Stimulated activated naive B cell treated with anti-CD40 and anti-IgM and Interleukin-4, amounts not matched to agents 10 μg/mL and 1 μg/mL and 100 μg/mL, for 72 hours (primary cell): ENCODE measurements around the gene HS6ST2.

Experiments used
- ATAC-seq, 2 donors: fragments of 150-1000 bp; cut with Tn5 transposase; replicated peaks; 2 replicates each; pipeline ENCODE4 v1.10.0; 2021; ENCODE audit warnings: moderate library complexity in 1 of 2
- DNase-seq: peaks from one replicate; pipeline ENCODE4 v3.0.0; 2021
- H3K27ac Mint-ChIP-seq: one replicate; pipeline ENCODE4 v1.8.0; 2022; ENCODE audit warnings: mild to moderate bottlenecking, mixed read lengths
- H3K27me3 Mint-ChIP-seq, 2 donors: one replicate each; pipeline ENCODE4 v1.8.0; 2022; ENCODE audit warnings: mixed read lengths in 2 of 2
- H3K36me3 Mint-ChIP-seq, 2 donors: one replicate each; pipeline ENCODE4 v1.8.0; 2022; ENCODE audit warnings: mixed read lengths in 2 of 2, mild to moderate bottlenecking in 1 of 2
- H3K4me1 Mint-ChIP-seq, 2 donors: one replicate each; pipeline ENCODE4 v1.8.0; 2022; ENCODE audit warnings: mixed read lengths in 2 of 2, mild to moderate bottlenecking in 1 of 2
- H3K4me3 Mint-ChIP-seq, 2 donors: one replicate each; pipeline ENCODE4 v1.8.0; 2022; ENCODE audit warnings: mild to moderate bottlenecking in 2 of 2, mixed read lengths in 2 of 2, moderate library complexity in 1 of 2
- H3K9me3 Mint-ChIP-seq, 2 donors: one replicate each; pipeline ENCODE4 v1.8.0; 2022; ENCODE audit warnings: mixed read lengths in 2 of 2, mild to moderate bottlenecking in 1 of 2

Gene HS6ST2

GRCh38 chrX:132848296-132848970 is 110.0 kb downstream of the HS6ST2 start:
- Mint-ChIP-seq H3K4me3 (no peak overlapping the region), H3K27me3 (no peaks in the 10 kb centered on the region), H3K9me3 (no peaks in the 10 kb centered on the region), H3K27ac (no peak overlapping the region), H3K4me1 (no peaks in the 10 kb centered on the region), H3K36me3 (no peaks in the 10 kb centered on the region)
- ATAC-seq (no peak), DNase-seq (no peak)

DNA sequence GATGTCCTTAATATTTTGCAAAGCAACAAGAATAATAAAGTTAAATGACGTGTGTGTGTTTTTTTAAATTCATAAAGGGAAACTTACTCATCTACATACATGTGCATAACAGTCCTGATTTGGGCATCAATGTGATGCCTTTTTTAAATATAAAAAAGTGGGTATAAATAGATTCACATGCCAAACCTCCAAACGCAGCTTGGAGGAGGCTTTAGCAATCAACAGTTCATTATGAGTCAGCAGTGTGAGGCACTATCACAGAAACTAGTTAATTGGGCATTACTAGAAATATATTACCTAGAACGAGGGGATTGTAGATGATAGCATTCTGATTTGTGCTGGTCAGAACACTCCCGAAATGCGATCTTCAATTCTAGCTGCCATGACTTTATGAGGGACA is 115.1 kb downstream of the HS6ST2 start:
- Mint-ChIP-seq H3K36me3 (no peaks in the 10 kb centered on the region), H3K4me3 (no peak overlapping the region), H3K4me1 (no peaks in the 10 kb centered on the region), H3K27me3 (peaks cover 0 to 4% of the 10 kb centered on the region in 2 donors), H3K9me3 (no peaks in the 10 kb centered on the region), H3K27ac (no peak overlapping the region)
- ATAC-seq = no peak
- no peak for DNase-seq

DNA sequence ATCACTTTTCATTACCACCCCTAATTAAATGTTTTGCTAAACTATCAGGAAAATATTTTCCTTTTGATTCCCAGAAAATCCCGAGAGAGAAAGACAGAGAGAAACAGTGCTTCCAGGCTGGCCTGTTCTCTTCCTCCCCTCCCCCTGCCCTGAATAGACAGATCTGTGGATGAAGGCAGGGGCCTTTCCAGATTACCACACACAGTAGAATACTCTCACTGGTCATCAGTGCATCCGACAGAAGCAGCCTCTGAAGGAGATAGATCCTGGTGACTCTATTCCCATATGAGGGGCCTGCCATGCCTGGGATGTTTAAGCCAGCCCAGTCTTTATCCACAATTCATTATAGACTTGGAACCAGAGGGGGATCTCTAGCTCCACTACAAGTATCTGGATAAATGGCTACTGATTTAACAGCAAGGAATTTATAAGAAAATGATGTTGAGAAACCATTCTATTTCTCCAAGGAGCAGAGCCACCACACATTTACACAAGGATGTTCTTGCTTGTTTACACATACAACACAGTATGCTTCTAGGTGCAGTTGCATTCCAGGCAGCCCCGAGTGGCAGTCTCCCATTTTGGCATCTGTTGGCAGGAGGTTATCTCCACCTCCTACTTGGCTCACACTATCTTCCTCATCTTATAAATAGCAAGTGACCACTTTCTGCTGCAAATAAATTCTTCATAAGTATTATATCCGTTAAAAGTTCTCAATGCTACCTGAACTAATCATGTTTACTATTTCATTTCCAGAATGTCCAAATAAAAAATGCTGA is 115.8 kb downstream of the HS6ST2 start:
- no peak overlapping the region for H3K27ac Mint-ChIP-seq
- no peak for DNase-seq
- H3K9me3 Mint-ChIP-seq = no peaks in the 10 kb centered on the region

GRCh38 chrX:132837967-132838366 is 120.5 kb downstream of the HS6ST2 start:
- DNase-seq = no peak
- no peaks in the 10 kb centered on the region for H3K4me1 Mint-ChIP-seq
- no peaks in the 10 kb centered on the region for H3K9me3 Mint-ChIP-seq
- H3K27me3 Mint-ChIP-seq = peaks cover 0 to 17% of the 10 kb centered on the region in 2 donors
- ATAC-seq = no peak
- no peak overlapping the region for H3K27ac Mint-ChIP-seq
- H3K4me3 Mint-ChIP-seq = no peak overlapping the region
- H3K36me3 Mint-ChIP-seq = no peaks in the 10 kb centered on the region

More for the DNA sequence above, 115.8 kb downstream of the HS6ST2 start:
- peaks cover 0 to 4% of the 10 kb centered on the region in 2 donors for H3K27me3 Mint-ChIP-seq
- ATAC-seq = no peak
- no peak overlapping the region for H3K4me3 Mint-ChIP-seq
- no peaks in the 10 kb centered on the region for H3K36me3 Mint-ChIP-seq
- no peaks in the 10 kb centered on the region for H3K4me1 Mint-ChIP-seq

DNA sequence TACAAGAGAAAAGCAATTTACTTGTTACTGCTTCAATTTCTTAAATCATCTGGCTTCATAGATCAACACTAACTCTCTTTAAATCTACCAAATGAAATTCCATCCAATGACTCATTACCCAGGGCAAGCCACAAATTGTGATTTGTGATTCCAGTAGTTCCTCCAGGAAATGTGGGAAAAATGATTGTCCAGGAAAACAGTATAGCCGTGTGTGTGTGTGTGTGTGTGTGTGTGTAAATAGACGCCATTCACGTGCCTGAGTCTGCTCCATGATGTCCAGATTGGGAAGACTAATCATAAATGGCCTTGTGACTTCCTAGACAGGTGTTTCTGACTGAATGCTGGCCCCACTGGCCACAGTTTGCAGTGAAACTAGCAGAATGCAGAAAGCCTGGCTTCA is 121.3 kb downstream of the HS6ST2 start:
- H3K27me3 Mint-ChIP-seq = peaks cover 0 to 17% of the 10 kb centered on the region in 2 donors
- no peaks in the 10 kb centered on the region for H3K4me1 Mint-ChIP-seq
- no peak overlapping the region for H3K27ac Mint-ChIP-seq
- no peaks in the 10 kb centered on the region for H3K36me3 Mint-ChIP-seq
- H3K4me3 Mint-ChIP-seq = no peak overlapping the region
- ATAC-seq (no peak), DNase-seq (no peak)
- no peaks in the 10 kb centered on the region for H3K9me3 Mint-ChIP-seq

DNA sequence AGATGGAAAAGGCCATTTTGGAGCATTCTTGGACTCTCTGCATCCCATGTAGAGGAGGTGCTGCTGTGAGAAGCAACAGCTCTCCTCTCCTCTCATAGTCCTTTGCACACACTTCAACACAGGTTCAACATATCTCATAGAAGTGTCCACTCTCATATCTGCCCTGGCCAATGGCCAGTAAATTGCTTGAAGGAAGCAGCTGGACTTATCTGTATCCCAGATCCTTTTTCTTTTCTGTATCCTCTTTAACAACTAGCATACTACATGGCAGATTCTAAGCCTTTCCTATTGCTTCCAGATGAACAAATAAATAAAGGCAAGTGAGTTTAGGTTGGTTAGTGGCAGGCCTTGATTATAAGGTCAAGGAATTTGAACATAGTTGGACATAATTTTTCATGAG is 122.0 kb downstream of the HS6ST2 start:
- no peak for ATAC-seq
- H3K27me3 Mint-ChIP-seq = peaks cover 0 to 17% of the 10 kb centered on the region in 2 donors
- H3K27ac Mint-ChIP-seq = no peak overlapping the region
- no peak for DNase-seq
- H3K9me3 Mint-ChIP-seq = no peaks in the 10 kb centered on the region
- H3K36me3 Mint-ChIP-seq = no peaks in the 10 kb centered on the region
- no peak overlapping the region for H3K4me3 Mint-ChIP-seq
- no peaks in the 10 kb centered on the region for H3K4me1 Mint-ChIP-seq

DNA sequence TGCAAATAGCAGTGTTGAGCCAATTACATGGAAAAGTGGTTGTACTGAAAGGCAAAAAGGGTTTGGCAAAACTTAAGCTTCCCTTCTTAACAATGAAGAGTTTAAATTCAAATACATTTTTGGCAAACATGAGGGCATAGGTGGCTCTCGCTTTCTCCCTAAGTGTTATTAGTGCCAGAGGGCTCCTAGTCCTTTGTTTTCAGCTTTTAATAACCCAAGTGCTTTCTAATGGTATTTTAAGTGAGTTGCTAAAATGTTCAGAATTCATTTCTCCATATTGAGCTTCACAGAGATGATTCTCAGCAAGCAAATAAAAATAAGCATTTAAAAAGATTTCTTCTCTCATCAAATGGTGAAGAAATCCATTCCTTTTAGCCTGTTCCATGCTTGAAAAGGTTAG is 123.7 kb downstream of the HS6ST2 start:
- peaks cover 0 to 13% of the 10 kb centered on the region in 2 donors for H3K27me3 Mint-ChIP-seq
- no peaks in the 10 kb centered on the region for H3K36me3 Mint-ChIP-seq
- DNase-seq (no peak), ATAC-seq (no peak)
- no peaks in the 10 kb centered on the region for H3K4me1 Mint-ChIP-seq
- H3K4me3 Mint-ChIP-seq = no peak overlapping the region
- no peaks in the 10 kb centered on the region for H3K9me3 Mint-ChIP-seq
- no peak overlapping the region for H3K27ac Mint-ChIP-seq

- no peaks in the 10 kb centered on the region for H3K9me3 Mint-ChIP-seq
- H3K4me3 Mint-ChIP-seq = no peak overlapping the region
- H3K36me3 Mint-ChIP-seq = no peaks in the 10 kb centered on the region
- H3K27me3 Mint-ChIP-seq = peaks cover 0 to 13% of the 10 kb centered on the region in 2 donors
- no peak for ATAC-seq
- H3K4me1 Mint-ChIP-seq = no peaks in the 10 kb centered on the region
- no peak for DNase-seq
- H3K27ac Mint-ChIP-seq = no peak overlapping the region
Measured at GRCh38 chrX:132834109-132834508, 124.3 kb downstream of the HS6ST2 start.

GRCh38 chrX:132833373-132833772 is 125.1 kb downstream of the HS6ST2 start:
- Mint-ChIP-seq H3K9me3 (no peaks in the 10 kb centered on the region), H3K27me3 (peaks cover 0 to 13% of the 10 kb centered on the region in 2 donors), H3K4me3 (no peak overlapping the region), H3K27ac (no peak overlapping the region), H3K36me3 (no peaks in the 10 kb centered on the region), H3K4me1 (no peaks in the 10 kb centered on the region)
- DNase-seq (no peak), ATAC-seq (no peak)

GRCh38 chrX:132831336-132831973 is 127.0 kb downstream of the HS6ST2 start:
- no peak for DNase-seq
- no peaks in the 10 kb centered on the region for H3K9me3 Mint-ChIP-seq
- ATAC-seq = no peak
- no peaks in the 10 kb centered on the region for H3K4me1 Mint-ChIP-seq
- H3K27ac Mint-ChIP-seq = no peak overlapping the region
- H3K27me3 Mint-ChIP-seq = peaks cover 0 to 6% of the 10 kb centered on the region in 2 donors
- no peaks in the 10 kb centered on the region for H3K36me3 Mint-ChIP-seq
- no peak overlapping the region for H3K4me3 Mint-ChIP-seq

DNA sequence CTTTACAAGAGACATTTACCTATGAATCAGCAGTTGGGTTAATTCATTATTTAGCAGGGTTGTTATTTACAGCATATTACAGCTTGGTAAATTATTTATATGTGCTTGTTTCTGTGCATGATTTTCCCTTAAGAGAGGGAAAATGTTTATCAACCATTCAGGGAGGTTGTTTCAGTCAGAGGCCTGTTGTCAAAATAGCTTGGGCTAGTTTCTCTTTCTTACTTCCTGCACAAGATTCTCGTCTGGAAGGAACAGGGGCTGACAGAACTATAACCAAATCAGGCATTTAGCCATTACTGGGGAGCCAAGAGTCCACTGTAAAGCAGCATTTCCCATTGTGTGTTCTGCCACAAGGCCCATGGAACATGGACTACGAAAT is 135.8 kb downstream of the HS6ST2 start:
- no peaks in the 10 kb centered on the region for H3K4me1 Mint-ChIP-seq
- H3K27ac Mint-ChIP-seq = no peak overlapping the region
- no peaks in the 10 kb centered on the region for H3K27me3 Mint-ChIP-seq
- ATAC-seq (no peak), DNase-seq (no peak)
- H3K9me3 Mint-ChIP-seq = no peaks in the 10 kb centered on the region
- no peaks in the 10 kb centered on the region for H3K36me3 Mint-ChIP-seq
- H3K4me3 Mint-ChIP-seq = no peak overlapping the region

DNA sequence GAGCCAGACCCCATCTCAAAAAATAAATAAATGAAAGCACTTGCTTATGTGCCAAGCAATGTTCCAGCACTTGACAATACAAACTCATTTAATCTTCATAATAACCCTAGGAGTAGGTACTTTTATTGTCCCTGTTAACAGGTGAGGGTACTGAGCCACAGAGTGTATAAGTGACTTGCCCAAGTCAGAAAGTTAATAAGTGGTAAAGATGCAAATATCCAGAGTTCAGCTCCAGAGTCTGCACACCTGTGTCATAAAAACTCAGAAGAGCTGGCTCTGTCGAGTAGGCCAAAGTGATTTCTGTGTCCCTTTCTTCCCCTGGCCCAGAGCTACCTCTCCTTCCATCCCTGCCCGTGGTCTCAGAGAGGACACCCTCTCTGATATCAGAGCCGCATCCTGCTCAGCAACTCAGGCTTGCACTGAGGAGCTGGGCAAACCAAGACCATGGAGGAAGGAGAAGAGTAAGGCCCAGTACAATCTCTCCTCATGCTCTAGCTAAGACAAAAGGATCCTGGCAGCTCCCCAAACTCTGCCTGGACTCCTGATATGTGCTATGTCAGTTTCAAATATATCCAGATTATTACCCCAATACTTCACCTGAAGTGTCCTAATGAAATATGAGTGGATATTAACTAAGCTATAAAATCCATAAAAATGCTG is 136.3 kb downstream of the HS6ST2 start:
- ATAC-seq = no peak
- H3K4me1 Mint-ChIP-seq = no peaks in the 10 kb centered on the region
- H3K9me3 Mint-ChIP-seq = no peaks in the 10 kb centered on the region

DNA sequence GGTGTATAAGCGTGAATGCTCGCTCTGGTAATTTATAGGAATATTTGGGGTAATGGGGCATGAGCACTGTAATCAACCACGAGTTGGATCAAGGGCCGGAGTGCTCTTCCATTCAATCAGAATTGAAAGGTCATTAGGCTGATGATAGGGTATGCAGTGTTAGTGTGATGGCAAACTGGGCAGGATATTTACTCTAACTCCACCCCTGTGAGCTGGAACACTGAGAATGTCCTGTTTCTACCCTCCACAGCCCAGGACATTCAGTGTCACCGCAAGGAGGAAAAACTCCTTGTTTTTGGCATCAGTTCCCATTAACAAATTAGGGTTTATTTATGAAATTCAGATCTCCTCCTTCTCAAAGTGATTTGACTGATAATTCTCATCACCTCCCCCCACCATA is 137.8 kb downstream of the HS6ST2 start:
- Mint-ChIP-seq H3K27ac (no peak overlapping the region), H3K4me1 (no peaks in the 10 kb centered on the region), H3K4me3 (no peak overlapping the region), H3K36me3 (no peaks in the 10 kb centered on the region), H3K27me3 (no peaks in the 10 kb centered on the region), H3K9me3 (no peaks in the 10 kb centered on the region)
- no peak for ATAC-seq
- DNase-seq = no peak

More for the DNA sequence above, 136.3 kb downstream of the HS6ST2 start:
- Mint-ChIP-seq H3K27ac (no peak overlapping the region), H3K36me3 (no peaks in the 10 kb centered on the region), H3K27me3 (no peaks in the 10 kb centered on the region), H3K4me3 (no peak overlapping the region)
- no peak for DNase-seq

DNA sequence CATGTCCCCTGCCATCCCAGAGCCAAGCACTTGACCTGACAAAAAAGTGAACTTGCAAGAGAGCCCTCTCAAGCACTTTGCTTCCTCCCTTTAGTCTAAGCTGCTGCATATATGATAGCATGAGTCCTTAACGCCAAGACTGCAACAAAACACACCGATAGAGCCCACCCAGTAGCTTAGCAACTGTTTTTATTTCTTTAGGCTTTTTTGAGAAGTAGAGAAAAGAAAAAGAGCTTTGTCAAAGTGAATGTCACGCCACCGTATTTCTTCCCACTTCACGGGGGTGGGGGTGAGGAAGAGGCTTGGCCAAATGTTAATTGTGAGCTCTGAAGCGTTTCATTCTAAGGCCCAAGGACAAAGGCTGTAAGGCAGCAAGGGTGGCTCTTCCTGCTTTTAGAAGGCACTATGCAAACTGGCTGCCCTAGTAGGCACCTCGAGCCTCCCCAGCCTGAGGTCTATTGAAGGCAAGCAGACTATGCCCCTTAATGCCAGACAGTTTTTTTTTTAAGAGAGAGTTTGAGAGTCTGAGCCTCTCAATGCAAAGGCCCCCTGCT is 138.6 kb downstream of the HS6ST2 start:
- no peak for ATAC-seq
- Mint-ChIP-seq H3K27ac (no peak overlapping the region), H3K36me3 (no peaks in the 10 kb centered on the region), H3K27me3 (peaks cover 0 to 1% of the 10 kb centered on the region in 2 donors), H3K4me3 (no peak overlapping the region), H3K4me1 (no peaks in the 10 kb centered on the region), H3K9me3 (no peaks in the 10 kb centered on the region)
- no peak for DNase-seq
